HepG2 (cell line): ENCODE data around the gene ESYT1.

Experiments
- CBFB ChIP-seq: sonication (generic); formaldehyde crosslinking; IDR thresholded peaks from 2 replicates; pipeline ENCODE4 v1.4.0; 2020; ENCODE audit warnings: missing genetic modification reagents
- CEBPG ChIP-seq: IDR thresholded peaks from 2 replicates; pipeline ENCODE4 v1.6.1; 2016
- ETV6 ChIP-seq: sonication (generic); formaldehyde crosslinking; conservative IDR thresholded peaks from 2 replicates; pipeline ENCODE4 v1.4.0; 2020; ENCODE audit warnings: missing genetic modification reagents
- NFIC ChIP-seq: IDR thresholded peaks from 2 replicates; pipeline ENCODE4 v1.6.1; 2012; ENCODE audit warnings: mild to moderate bottlenecking, low read length, inconsistent platforms
- SUZ12 ChIP-seq: fragments of 150-350 bp; IDR thresholded peaks from 2 replicates; pipeline ENCODE4 v1.6.1; 2014; ENCODE audit warnings: low read depth, low read length
- ZSCAN31 ChIP-seq: sonication (generic); formaldehyde crosslinking; IDR thresholded peaks from 2 replicates; pipeline ENCODE4 v1.5.0; 2020; ENCODE audit warnings: low read depth, mild to moderate bottlenecking, missing genetic modification reagents
- TF ChIP-seq, protein P1 (sequence below): sonication (generic); formaldehyde crosslinking; IDR thresholded peaks from 2 replicates; pipeline ENCODE4 v1.4.0; 2020; ENCODE audit warnings: mild to moderate bottlenecking, missing genetic modification reagents
- TF ChIP-seq, protein P2 (sequence below): sonication (generic); formaldehyde crosslinking; IDR thresholded peaks from 2 replicates; pipeline ENCODE4 v1.4.0; 2020; ENCODE audit warnings: missing genetic modification reagents
- TF ChIP-seq, protein P3 (sequence below): sonication (generic); formaldehyde crosslinking; IDR thresholded peaks from 2 replicates; pipeline ENCODE4 v1.5.1; 2020; ENCODE audit warnings: mild to moderate bottlenecking, missing genetic modification reagents

DNA sequence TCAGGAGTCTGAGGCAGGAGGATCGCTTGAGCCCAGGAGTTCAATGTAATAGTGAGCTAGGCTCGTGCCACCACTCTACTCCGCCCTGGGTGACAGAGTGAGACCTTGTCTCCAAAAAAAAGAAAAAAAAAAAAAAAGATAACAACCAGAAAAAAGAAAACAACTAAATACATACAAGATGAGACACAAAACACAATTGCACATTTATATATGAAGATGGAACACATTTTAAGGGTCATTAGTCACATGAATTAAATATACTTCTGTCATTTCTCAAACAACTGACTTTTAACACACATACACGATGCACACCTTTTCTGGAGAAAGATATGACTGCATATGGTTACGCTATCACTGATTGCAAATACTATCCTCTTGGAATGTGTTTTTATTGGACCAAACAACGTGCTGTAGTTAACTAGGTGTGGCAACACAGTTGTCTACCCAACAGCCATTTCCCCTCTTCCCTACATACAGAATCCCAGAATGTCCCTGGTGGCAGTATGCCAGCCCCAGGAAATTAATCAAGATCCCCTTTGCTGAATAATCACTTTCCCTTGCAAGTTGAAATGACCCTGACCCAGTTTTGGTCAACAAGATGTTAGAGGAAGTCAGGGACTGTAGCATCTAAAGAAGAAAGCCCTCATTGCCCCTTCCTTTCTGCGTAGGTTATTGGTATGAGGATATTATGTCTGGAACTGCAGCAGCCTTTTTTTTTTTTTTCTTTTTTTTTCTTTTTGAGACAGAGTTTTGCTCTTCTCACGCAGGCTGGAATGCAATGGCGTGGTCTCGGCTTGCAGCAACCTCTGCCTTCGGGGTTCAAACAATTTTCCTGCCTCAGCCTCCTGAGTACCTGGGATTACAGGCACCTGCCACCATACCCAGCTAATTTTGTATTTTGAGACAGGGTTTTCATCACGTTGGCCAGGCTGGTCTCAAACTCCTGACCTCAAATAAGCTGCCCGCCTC, 18.7 kb downstream of the ESYT1 start:
- no peak for TF ChIP-seq CEBPG (CRISPR knock-in tag)
- TF ChIP-seq, protein P1, sequence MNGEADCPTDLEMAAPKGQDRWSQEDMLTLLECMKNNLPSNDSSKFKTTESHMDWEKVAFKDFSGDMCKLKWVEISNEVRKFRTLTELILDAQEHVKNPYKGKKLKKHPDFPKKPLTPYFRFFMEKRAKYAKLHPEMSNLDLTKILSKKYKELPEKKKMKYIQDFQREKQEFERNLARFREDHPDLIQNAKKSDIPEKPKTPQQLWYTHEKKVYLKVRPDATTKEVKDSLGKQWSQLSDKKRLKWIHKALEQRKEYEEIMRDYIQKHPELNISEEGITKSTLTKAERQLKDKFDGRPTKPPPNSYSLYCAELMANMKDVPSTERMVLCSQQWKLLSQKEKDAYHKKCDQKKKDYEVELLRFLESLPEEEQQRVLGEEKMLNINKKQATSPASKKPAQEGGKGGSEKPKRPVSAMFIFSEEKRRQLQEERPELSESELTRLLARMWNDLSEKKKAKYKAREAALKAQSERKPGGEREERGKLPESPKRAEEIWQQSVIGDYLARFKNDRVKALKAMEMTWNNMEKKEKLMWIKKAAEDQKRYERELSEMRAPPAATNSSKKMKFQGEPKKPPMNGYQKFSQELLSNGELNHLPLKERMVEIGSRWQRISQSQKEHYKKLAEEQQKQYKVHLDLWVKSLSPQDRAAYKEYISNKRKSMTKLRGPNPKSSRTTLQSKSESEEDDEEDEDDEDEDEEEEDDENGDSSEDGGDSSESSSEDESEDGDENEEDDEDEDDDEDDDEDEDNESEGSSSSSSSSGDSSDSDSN (CRISPR knock-in tag), result no peak
- TF ChIP-seq, protein P2, sequence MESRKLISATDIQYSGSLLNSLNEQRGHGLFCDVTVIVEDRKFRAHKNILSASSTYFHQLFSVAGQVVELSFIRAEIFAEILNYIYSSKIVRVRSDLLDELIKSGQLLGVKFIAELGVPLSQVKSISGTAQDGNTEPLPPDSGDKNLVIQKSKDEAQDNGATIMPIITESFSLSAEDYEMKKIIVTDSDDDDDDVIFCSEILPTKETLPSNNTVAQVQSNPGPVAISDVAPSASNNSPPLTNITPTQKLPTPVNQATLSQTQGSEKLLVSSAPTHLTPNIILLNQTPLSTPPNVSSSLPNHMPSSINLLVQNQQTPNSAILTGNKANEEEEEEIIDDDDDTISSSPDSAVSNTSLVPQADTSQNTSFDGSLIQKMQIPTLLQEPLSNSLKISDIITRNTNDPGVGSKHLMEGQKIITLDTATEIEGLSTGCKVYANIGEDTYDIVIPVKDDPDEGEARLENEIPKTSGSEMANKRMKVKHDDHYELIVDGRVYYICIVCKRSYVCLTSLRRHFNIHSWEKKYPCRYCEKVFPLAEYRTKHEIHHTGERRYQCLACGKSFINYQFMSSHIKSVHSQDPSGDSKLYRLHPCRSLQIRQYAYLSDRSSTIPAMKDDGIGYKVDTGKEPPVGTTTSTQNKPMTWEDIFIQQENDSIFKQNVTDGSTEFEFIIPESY (CRISPR knock-in tag), result no peak
- no peak for TF ChIP-seq SUZ12
- no peak for TF ChIP-seq NFIC
- TF ChIP-seq ETV6, result no peak
- TF ChIP-seq ZSCAN31 (CRISPR knock-in tag), result no peak
- TF ChIP-seq, protein P3, sequence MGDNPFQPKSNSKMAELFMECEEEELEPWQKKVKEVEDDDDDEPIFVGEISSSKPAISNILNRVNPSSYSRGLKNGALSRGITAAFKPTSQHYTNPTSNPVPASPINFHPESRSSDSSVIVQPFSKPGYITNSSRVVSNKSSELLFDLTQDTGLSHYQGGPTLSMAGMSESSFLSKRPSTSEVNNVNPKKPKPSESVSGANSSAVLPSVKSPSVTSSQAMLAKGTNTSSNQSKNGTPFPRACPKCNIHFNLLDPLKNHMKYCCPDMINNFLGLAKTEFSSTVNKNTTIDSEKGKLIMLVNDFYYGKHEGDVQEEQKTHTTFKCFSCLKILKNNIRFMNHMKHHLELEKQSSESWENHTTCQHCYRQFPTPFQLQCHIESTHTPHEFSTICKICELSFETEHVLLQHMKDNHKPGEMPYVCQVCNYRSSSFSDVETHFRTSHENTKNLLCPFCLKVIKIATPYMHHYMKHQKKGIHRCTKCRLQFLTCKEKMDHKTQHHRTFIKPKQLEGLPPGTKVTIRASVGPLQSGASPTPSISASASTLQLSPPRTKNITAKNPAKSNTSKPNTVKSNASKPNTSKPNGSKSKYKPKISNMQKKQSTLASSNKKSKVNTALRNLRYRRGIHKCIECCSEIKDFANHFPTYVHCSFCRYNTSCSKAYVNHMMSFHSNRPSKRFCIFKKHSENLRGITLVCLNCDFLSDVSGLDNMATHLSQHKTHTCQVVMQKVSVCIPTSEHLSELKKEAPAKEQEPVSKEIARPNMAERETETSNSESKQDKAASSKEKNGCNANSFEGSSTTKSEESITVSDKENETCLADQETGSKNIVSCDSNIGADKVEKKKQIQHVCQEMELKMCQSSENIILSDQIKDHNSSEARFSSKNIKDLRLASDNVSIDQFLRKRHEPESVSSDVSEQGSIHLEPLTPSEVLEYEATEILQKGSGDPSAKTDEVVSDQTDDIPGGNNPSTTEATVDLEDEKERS (CRISPR knock-in tag), result no peak
- TF ChIP-seq CBFB (CRISPR knock-in tag), result no peak
